BE2C (cell line): Measurements from ENCODE around the gene CKAP5.
A peak's percentile ranks its signal among the peaks of the same experiment; 100 is the strongest.

Source experiments
- DNase-seq: peaks from one replicate; pipeline ENCODE4 v3.0.0-alpha.2; 2020
- H3K27me3 ChIP-seq: fragments of 250-450 bp; sonication (Bioruptor Pico); 2 replicates; pipeline ENCODE4 v1.5.1; 2020; ENCODE audit warnings: mild to moderate bottlenecking
- H3K36me3 ChIP-seq: fragments of 250-450 bp; sonication (Bioruptor Pico); 2 replicates; pipeline ENCODE4 v1.5.1; 2020; ENCODE audit warnings: mild to moderate bottlenecking
- H3K4me1 ChIP-seq: fragments of 250-450 bp; sonication (Bioruptor Pico); 2 replicates; pipeline ENCODE4 v1.5.1; 2020
- H3K4me3 ChIP-seq: 2 replicates; pipeline ENCODE4 v1.5.1; 2011; ENCODE audit warnings: low read depth, low read length
- H3K9me3 ChIP-seq: fragments of 250-450 bp; sonication (Bioruptor Pico); 2 replicates; pipeline ENCODE4 v1.5.1; 2020
- TF ChIP-seq, protein P1 (sequence below): IDR thresholded peaks from 2 replicates; pipeline ENCODE4 v1.5.1; 2012; ENCODE audit warnings: mild to moderate bottlenecking, low read depth, low read length

Gene CKAP5

DNA sequence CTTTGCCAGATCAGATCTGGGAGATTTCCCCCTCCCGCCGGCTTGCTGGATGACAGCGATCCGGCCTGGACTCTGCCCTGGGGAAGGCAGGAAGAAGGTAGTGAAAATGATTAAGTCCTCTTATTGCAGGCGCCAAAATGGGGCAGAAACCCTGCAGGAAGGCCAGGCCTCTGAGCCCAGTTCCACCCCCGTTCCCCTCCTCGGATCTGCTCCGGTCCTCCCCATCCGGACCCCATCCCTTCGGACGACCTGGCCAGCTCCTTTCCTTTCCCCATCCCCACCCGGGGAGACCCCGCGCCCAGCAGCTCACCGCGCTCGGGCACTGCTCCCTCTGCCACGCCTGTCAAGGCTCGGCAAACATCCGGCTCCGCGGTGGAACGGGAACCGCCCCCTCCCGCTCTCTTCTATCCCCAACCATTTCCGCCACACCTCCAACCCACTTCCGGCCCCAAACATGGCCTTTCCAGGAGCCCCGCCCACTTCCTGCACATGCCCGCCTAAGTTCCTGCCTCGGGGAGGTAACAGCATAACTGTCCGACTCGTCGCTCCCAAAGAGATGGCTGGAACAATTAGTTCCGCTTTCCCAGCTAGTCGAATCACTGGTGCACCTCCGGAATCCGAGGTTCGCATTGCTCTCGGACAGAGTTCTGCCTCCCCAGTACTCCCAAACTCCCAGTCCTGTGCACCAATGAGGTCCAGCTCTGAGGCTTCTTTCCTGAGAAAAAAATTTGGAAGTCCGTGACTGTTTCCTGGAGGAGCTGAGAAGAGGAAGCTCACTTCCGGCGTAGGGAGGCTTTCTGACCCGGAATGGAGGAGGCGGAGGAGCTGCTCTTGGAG, 145.6 kb downstream of the CKAP5 start, which contains the start of the genes ARHGAP1 and ZNF408:
Gene ARHGAP1, minus strand, starts transcription at position 379 of the 837 bp plus-strand sequence. CDS start 4,512 bp downstream, outside the sequence.
Gene ZNF408, plus strand, starts transcription at position 791 of the 837 bp plus-strand sequence. Its CDS starts 17 bp downstream, at position 808.
- TF ChIP-seq, protein P1, sequence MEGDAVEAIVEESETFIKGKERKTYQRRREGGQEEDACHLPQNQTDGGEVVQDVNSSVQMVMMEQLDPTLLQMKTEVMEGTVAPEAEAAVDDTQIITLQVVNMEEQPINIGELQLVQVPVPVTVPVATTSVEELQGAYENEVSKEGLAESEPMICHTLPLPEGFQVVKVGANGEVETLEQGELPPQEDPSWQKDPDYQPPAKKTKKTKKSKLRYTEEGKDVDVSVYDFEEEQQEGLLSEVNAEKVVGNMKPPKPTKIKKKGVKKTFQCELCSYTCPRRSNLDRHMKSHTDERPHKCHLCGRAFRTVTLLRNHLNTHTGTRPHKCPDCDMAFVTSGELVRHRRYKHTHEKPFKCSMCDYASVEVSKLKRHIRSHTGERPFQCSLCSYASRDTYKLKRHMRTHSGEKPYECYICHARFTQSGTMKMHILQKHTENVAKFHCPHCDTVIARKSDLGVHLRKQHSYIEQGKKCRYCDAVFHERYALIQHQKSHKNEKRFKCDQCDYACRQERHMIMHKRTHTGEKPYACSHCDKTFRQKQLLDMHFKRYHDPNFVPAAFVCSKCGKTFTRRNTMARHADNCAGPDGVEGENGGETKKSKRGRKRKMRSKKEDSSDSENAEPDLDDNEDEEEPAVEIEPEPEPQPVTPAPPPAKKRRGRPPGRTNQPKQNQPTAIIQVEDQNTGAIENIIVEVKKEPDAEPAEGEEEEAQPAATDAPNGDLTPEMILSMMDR: no peak
- H3K36me3 ChIP-seq: peaks cover 8% of the 10 kb centered on the region
- no peaks in the 10 kb centered on the region for H3K27me3 ChIP-seq
- H3K4me1 ChIP-seq: no peaks in the 10 kb centered on the region; the same call in 1 of the 2 replicates
- peak within 1 kb of the TSS; percentile 92 for H3K4me3 ChIP-seq
- H3K9me3 ChIP-seq: no peaks in the 10 kb centered on the region
- DNase-seq: peak; percentile 96

DNA sequence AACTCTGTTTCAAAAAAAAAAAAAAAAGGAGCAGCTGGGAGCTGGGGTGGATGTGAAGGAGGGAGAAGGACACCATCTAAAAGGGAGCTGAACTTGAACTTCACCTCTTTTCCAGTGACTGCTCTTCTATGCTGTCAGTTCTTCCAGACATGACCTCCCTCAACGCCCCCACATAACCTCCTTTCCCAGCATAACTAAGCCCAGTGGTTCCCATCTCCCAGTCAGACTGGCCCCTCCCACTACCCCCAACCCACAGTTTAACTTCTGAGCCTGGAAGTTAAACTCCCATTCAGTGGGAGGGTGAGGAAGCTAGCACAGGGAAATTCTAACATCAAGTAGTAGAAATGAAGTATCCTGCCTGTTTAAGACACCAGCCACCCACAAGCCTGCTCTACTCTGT, 147.5 kb downstream of the CKAP5 start:
- Histone ChIP-seq H3K4me3 (no peak overlapping the region), H3K27me3 (no peaks in the 10 kb centered on the region), H3K9me3 (no peaks in the 10 kb centered on the region), H3K4me1 (no peaks in the 10 kb centered on the region; the same call in 1 of the 2 replicates), H3K36me3 (no peaks in the 10 kb centered on the region; the same call in none of the 2 replicates)
- DNase-seq: no peak
- TF ChIP-seq, protein P1: no peak

DNA sequence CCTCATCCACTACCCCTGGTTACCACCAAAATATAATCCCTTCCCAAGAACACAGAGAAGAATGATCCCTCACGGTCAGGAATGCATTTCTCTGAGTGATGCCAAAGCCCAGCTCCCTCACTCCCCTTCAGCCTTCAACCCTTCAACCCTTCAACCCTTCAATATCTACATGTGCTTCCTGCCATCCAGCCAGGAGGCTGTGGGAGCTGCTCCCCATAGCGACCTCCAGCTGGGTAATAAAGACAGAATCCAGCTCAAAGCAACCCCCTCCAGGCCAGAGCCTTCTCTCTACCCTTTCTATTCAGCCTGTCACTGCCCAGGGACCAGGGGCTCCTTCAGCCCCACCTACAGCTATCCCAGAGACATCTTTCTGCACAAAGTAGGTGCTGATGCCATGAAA, 148.4 kb downstream of the CKAP5 start:
- Histone ChIP-seq H3K9me3 (no peaks in the 10 kb centered on the region), H3K4me3 (no peak overlapping the region), H3K36me3 (no peaks in the 10 kb centered on the region; the same call in 1 of the 2 replicates), H3K4me1 (no peaks in the 10 kb centered on the region; the same call in 1 of the 2 replicates), H3K27me3 (no peaks in the 10 kb centered on the region)
- no peak for DNase-seq
- TF ChIP-seq, protein P1: no peak

DNA sequence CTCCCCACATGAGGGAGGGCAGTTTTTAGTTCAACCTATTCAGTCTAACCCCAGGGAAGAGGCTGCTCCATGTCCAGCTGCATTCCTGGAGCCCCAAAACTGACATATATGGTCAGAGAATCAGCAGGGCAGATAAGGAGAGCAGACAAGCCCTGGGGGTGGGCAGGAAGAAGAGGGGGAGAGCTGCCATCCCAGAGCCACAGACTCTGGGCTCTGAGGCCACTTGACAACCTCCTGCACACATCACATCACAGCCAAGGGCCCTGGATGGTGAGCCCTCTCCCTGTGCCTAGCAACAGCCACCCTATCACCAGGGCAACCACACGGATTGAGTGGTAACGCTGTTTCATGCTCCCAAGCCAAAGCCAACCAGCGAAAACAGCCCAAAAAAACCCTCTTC, 148.8 kb downstream of the CKAP5 start:
- Histone ChIP-seq H3K4me1 (no peaks in the 10 kb centered on the region; the same call in 1 of the 2 replicates), H3K4me3 (no peak overlapping the region), H3K27me3 (no peaks in the 10 kb centered on the region), H3K36me3 (no peaks in the 10 kb centered on the region; the same call in 1 of the 2 replicates), H3K9me3 (no peaks in the 10 kb centered on the region)
- TF ChIP-seq, protein P1: no peak
- DNase-seq: peak; percentile 20

DNA sequence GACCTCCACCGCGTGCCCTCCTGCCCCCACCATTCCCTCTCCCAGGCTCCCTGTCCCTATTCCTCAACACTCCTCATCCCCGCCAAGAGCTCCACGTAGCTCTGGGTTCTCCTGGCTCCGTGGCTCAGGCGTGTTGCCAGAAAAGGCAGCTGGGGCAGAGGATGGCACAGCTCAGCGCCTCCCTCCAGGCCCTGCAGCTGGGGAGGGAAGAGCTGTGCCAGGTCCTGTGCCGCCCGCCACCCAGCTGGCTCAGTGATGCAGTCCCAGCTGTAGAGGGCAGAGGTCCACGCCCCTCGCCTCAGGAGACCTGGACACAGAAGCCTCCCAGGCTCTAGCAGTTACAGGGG, 149.9 kb downstream of the CKAP5 start:
- DNase-seq: no peak
- Histone ChIP-seq H3K4me1 (no peaks in the 10 kb centered on the region; the same call in 1 of the 2 replicates), H3K4me3 (no peak overlapping the region), H3K27me3 (no peaks in the 10 kb centered on the region), H3K36me3 (no peaks in the 10 kb centered on the region; the same call in 1 of the 2 replicates), H3K9me3 (no peaks in the 10 kb centered on the region)
- TF ChIP-seq, protein P1: no peak
